ENCODE data around the gene SYT7.
A peak's percentile ranks its signal among the peaks of the same experiment; 100 is the strongest.
"Not testable (repeated sequence)": the region's sequence is repeated elsewhere in the genome, so short reads cannot be mapped to it uniquely, and the experiment has no call there.

The SYT7 gene

GRCh38 chr11:61581030-61581928, at the start of gene SYT7:
Gene SYT7, minus strand, starts transcription at chr11:61581076. Its CDS starts 256 bp downstream, at chr11:61580820.
- DNase-seq = peak; percentile 87

- DNase-seq = no peak
Measured at GRCh38 chr11:61630089-61630488, 49.2 kb upstream of the SYT7 start.

GRCh38 chr11:61629082-61629833, 48.4 kb upstream of the SYT7 start:
- no peak for DNase-seq

GRCh38 chr11:61628662-61628970, 47.7 kb upstream of the SYT7 start:
- DNase-seq = no peak

- DNase-seq = no peak
Measured at GRCh38 chr11:61627850-61628661, 47.2 kb upstream of the SYT7 start.

GRCh38 chr11:61626580-61627380, 45.9 kb upstream of the SYT7 start:
- no peak for DNase-seq

GRCh38 chr11:61625525-61625924, 44.6 kb upstream of the SYT7 start:
- no peak for DNase-seq

GRCh38 chr11:61621917-61622585, 41.2 kb upstream of the SYT7 start:
- no peak for DNase-seq

GRCh38 chr11:61619471-61620226, 38.8 kb upstream of the SYT7 start:
- DNase-seq = no peak

- DNase-seq = no peak
Measured at GRCh38 chr11:61618978-61619377, 38.1 kb upstream of the SYT7 start.

GRCh38 chr11:61617515-61617914, 36.6 kb upstream of the SYT7 start:
- no peak for DNase-seq

GRCh38 chr11:61616434-61616833, 35.6 kb upstream of the SYT7 start:
- no peak for DNase-seq

- DNase-seq = not testable (repeated sequence)
Measured at GRCh38 chr11:61614782-61615181, 33.9 kb upstream of the SYT7 start.

- no peak for DNase-seq
Measured at GRCh38 chr11:61613870-61614269, 33.0 kb upstream of the SYT7 start.

GRCh38 chr11:61613051-61613450, 32.2 kb upstream of the SYT7 start:
- DNase-seq = no peak

- DNase-seq = no peak
Measured at GRCh38 chr11:61611309-61611708, 30.4 kb upstream of the SYT7 start.

GRCh38 chr11:61610905-61611304, 30.0 kb upstream of the SYT7 start:
- no peak for DNase-seq

GRCh38 chr11:61609980-61610366, 29.1 kb upstream of the SYT7 start:
- no peak for DNase-seq

GRCh38 chr11:61609000-61609979, 28.4 kb upstream of the SYT7 start:
- no peak for DNase-seq
